Liver (tissue), 3 donors: ENCODE measurements around the gene BAIAP2L1.

Experiments
- ATF3 ChIP-seq: IDR thresholded peaks from 2 replicates; pipeline ENCODE4 v1.6.1; 2016; ENCODE audit warnings: antibody characterized with exemption
- CTCF ChIP-seq: fragments of 150-350 bp; IDR thresholded peaks from 2 replicates; pipeline ENCODE4 v1.5.1; 2017; ENCODE audit warnings: improper control_type of control experiment, low read depth, low read length; ENCODE audit not compliant: missing input control
- FOXA1 ChIP-seq: IDR thresholded peaks from 2 replicates; pipeline ENCODE4 v1.6.1; 2016; ENCODE audit warnings: antibody characterized with exemption
- FOXA2 ChIP-seq: IDR thresholded peaks from 2 replicates; pipeline ENCODE4 v1.6.1; 2016; ENCODE audit warnings: antibody characterized with exemption
- GABPA ChIP-seq, 2 donors: IDR thresholded peaks in 1 of 2; conservative IDR thresholded peaks in 1 of 2; 2 replicates each; pipeline ENCODE4 v1.6.1; 2016; ENCODE audit warnings: antibody characterized with exemption in 2 of 2, mild to moderate bottlenecking in 1 of 2, moderate library complexity in 1 of 2
- HNF4G ChIP-seq: IDR thresholded peaks from 2 replicates; pipeline ENCODE4 v1.6.1; 2016; ENCODE audit warnings: antibody characterized with exemption
- JUND ChIP-seq, 2 donors: IDR thresholded peaks; 2 replicates each; pipeline ENCODE4 v1.6.1; 2016; ENCODE audit warnings: antibody characterized with exemption in 2 of 2
- MAX ChIP-seq: IDR thresholded peaks from 2 replicates; pipeline ENCODE4 v1.6.1; 2016; ENCODE audit warnings: antibody characterized with exemption
- RAD21 ChIP-seq, 2 donors: IDR thresholded peaks; 2 replicates each; pipeline ENCODE4 v1.6.1; 2016; ENCODE audit warnings: antibody characterized with exemption in 2 of 2, mild to moderate bottlenecking in 2 of 2
- REST ChIP-seq: IDR thresholded peaks from 2 replicates; pipeline ENCODE4 v1.6.1; 2016; ENCODE audit warnings: antibody characterized with exemption, mild to moderate bottlenecking
- RXRA ChIP-seq, 2 donors: IDR thresholded peaks; 2 replicates each; pipeline ENCODE4 v1.6.1; 2017 to 2018; ENCODE audit warnings: antibody characterized with exemption in 2 of 2, mild to moderate bottlenecking in 1 of 2
- SP1 ChIP-seq: IDR thresholded peaks from 2 replicates; pipeline ENCODE4 v1.6.1; 2018; ENCODE audit warnings: antibody characterized with exemption, mild to moderate bottlenecking
- TAF1 ChIP-seq: conservative IDR thresholded peaks from 2 replicates; pipeline ENCODE4 v1.6.1; 2016; ENCODE audit warnings: antibody characterized with exemption, mild to moderate bottlenecking
- YY1 ChIP-seq: IDR thresholded peaks from 2 replicates; pipeline ENCODE4 v1.6.1; 2016; ENCODE audit warnings: antibody characterized with exemption, mild to moderate bottlenecking
- donor health status: healthy.
- donor health status: healthy.

- no peak for TF ChIP-seq YY1
- TF ChIP-seq CTCF = no peak
- no peak for TF ChIP-seq JUND (IDR thresholded peaks at IDR 0.05)
- no peak for TF ChIP-seq GABPA (IDR thresholded peaks at IDR 0.05 in 1 of 2, conservative IDR thresholded peaks at IDR 0.05 in 1 of 2)
- no peak for TF ChIP-seq MAX
- no peak for TF ChIP-seq SP1
- TF ChIP-seq REST = no peak
- no peak for TF ChIP-seq ATF3
- TF ChIP-seq RAD21 (IDR thresholded peaks at IDR 0.05) = no peak
- TF ChIP-seq RXRA (IDR thresholded peaks at IDR 0.05) = no peak
- no peak for TF ChIP-seq FOXA2
- TF ChIP-seq FOXA1 = no peak
- no peak for TF ChIP-seq TAF1
- TF ChIP-seq HNF4G = no peak
Observed at GRCh38 chr7:98398567-98399372, 2.1 kb downstream of the BAIAP2L1 start.
